ENCODE measurements around the gene PAM. TPM values are rescaled to one million over a fixed set of nuclear protein-coding genes. Genes with fewer than 3 reads are reported as not detected.

PAM gene
- total RNA-seq, 2 experiments from 2014 or later, result 15.1 to 16.1 TPM

GRCh38 chr5:102937894-102938293 lies 182.8 kb downstream of the PAM start:
- Mint-ChIP-seq H3K36me3 (ENCODE audit: low read depth) (no peaks in the 10 kb centered on the region), H3K4me3 (no peak overlapping the region), H3K27ac (no peak overlapping the region), H3K27me3 (no peaks in the 10 kb centered on the region), H3K4me1 (ENCODE audit: low read depth) (no peaks in the 10 kb centered on the region), H3K9me3 (no peaks in the 10 kb centered on the region)
- H3K4me1 ChIP-seq (ENCODE audit: insufficient read depth, low read length), result no peaks in the 10 kb centered on the region
- H3K4me3 ChIP-seq (ENCODE audit: low read length), result no peak overlapping the region
- no peaks in the 10 kb centered on the region for H3K36me3 ChIP-seq (ENCODE audit: insufficient read depth, low read length)
- DNase-seq (no peak), ATAC-seq (ENCODE audit: poor library complexity) (no peak)
- H3K9me3 ChIP-seq (ENCODE audit: control insufficient read depth in 1 of 2, insufficient read depth in 1 of 2, low read length in 2 of 2), result no peaks in the 10 kb centered on the region
- H3K27ac ChIP-seq (ENCODE audit: low read depth in 1 of 2, low read length in 2 of 2), result no peak overlapping the region
- ChIA-PET CTCF (no interaction called here), POLR2A (no interaction called here)
- H3K27me3 ChIP-seq (ENCODE audit: control insufficient read depth in 1 of 2, insufficient read depth in 2 of 2, low read length in 2 of 2), result no peaks in the 10 kb centered on the region
- TF ChIP-seq, protein P1, sequence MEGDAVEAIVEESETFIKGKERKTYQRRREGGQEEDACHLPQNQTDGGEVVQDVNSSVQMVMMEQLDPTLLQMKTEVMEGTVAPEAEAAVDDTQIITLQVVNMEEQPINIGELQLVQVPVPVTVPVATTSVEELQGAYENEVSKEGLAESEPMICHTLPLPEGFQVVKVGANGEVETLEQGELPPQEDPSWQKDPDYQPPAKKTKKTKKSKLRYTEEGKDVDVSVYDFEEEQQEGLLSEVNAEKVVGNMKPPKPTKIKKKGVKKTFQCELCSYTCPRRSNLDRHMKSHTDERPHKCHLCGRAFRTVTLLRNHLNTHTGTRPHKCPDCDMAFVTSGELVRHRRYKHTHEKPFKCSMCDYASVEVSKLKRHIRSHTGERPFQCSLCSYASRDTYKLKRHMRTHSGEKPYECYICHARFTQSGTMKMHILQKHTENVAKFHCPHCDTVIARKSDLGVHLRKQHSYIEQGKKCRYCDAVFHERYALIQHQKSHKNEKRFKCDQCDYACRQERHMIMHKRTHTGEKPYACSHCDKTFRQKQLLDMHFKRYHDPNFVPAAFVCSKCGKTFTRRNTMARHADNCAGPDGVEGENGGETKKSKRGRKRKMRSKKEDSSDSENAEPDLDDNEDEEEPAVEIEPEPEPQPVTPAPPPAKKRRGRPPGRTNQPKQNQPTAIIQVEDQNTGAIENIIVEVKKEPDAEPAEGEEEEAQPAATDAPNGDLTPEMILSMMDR (IDR thresholded peaks at IDR 0.05), result no peak
- intact Hi-C loops (cut with DNase I, micrococcal nuclease), result no loop called here

- ChIA-PET POLR2A (no interaction called here), CTCF (interaction anchor here (0.7 kb wide), 1 partner anchor 306 kb away, joined by 5 read pairs; no protein-coding TSS in a partner anchor)
- DNase-seq (no peak), ATAC-seq (ENCODE audit: poor library complexity) (no peak)
- Mint-ChIP-seq H3K36me3 (ENCODE audit: low read depth) (no peaks in the 10 kb centered on the region), H3K4me1 (ENCODE audit: low read depth) (no peaks in the 10 kb centered on the region), H3K27ac (no peak overlapping the region), H3K27me3 (no peaks in the 10 kb centered on the region), H3K4me3 (no peak overlapping the region), H3K9me3 (no peaks in the 10 kb centered on the region)
- H3K9me3 ChIP-seq (ENCODE audit: control insufficient read depth in 1 of 2, insufficient read depth in 1 of 2, low read length in 2 of 2), result no peaks in the 10 kb centered on the region
- H3K27me3 ChIP-seq (ENCODE audit: control insufficient read depth in 1 of 2, insufficient read depth in 2 of 2, low read length in 2 of 2), result no peaks in the 10 kb centered on the region
- intact Hi-C loops (cut with DNase I, micrococcal nuclease), result no loop called here
- no peaks in the 10 kb centered on the region for H3K36me3 ChIP-seq (ENCODE audit: insufficient read depth, low read length)
- no peak overlapping the region for H3K4me3 ChIP-seq (ENCODE audit: low read length)
- no peak overlapping the region for H3K27ac ChIP-seq (ENCODE audit: low read depth in 1 of 2, low read length in 2 of 2)
- H3K4me1 ChIP-seq (ENCODE audit: insufficient read depth, low read length), result no peaks in the 10 kb centered on the region
- TF ChIP-seq, protein P1 (IDR thresholded peaks at IDR 0.05), result no peak
Observed at GRCh38 chr5:102941111-102941510, 186.0 kb downstream of the PAM start.

DNA sequence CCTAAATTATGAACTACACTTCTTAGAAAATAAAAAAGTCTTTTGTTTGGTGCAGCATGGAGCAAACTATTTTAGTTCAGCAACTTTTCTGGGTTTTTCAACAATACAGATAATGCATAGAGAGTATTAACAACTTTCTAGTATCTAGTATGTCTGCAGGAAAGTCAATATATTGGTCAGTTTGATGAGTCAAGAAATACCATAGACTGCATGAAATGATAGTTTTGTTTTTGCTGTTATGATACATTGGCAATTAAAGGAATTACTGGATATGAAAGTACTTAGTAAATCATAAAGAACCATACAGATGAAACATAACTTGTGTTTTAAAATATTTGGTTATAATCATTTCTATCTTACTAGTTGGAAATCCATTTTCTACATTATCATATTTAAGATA lies 191.3 kb downstream of the PAM start:
- H3K4me1 Mint-ChIP-seq (ENCODE audit: low read depth), result no peaks in the 10 kb centered on the region
- Histone ChIP-seq H3K27me3 (ENCODE audit: control insufficient read depth in 1 of 2, insufficient read depth in 2 of 2, low read length in 2 of 2) (no peaks in the 10 kb centered on the region), H3K4me1 (ENCODE audit: insufficient read depth, low read length) (no peaks in the 10 kb centered on the region), H3K4me3 (ENCODE audit: low read length) (no peak overlapping the region), H3K36me3 (ENCODE audit: insufficient read depth, low read length) (peaks cover 11% of the 10 kb centered on the region), H3K27ac (ENCODE audit: low read depth in 1 of 2, low read length in 2 of 2) (no peak overlapping the region), H3K9me3 (ENCODE audit: control insufficient read depth in 1 of 2, insufficient read depth in 1 of 2, low read length in 2 of 2) (no peaks in the 10 kb centered on the region)
- CTCF ChIA-PET, result interaction anchor here (1.4 kb wide), 1 partner anchor 10 kb away, joined by 3 read pairs; no protein-coding TSS in a partner anchor
- TF ChIP-seq, protein P1 (IDR thresholded peaks at IDR 0.05), result no peak
- no peak overlapping the region for H3K4me3 Mint-ChIP-seq
- no peak for ATAC-seq (ENCODE audit: poor library complexity)
- POLR2A ChIA-PET, result no interaction called here
- intact Hi-C loops (cut with DNase I, micrococcal nuclease), result no loop called here
- no peaks in the 10 kb centered on the region for H3K27me3 Mint-ChIP-seq
- H3K27ac Mint-ChIP-seq, result no peak overlapping the region
- H3K9me3 Mint-ChIP-seq, result no peaks in the 10 kb centered on the region
- no peak for DNase-seq
- H3K36me3 Mint-ChIP-seq (ENCODE audit: low read depth), result peaks cover 30% of the 10 kb centered on the region

All from CD4-positive, alpha-beta T cell (primary cell).